Fibroblast of mammary gland (primary cell): ENCODE results near the gene MICAL2.

ENCODE experiments used
- DNase-seq: peaks from one replicate; pipeline ENCODE4 v3.0.0-alpha.2; 2010; ENCODE audit warnings: low read depth
- H3K4me3 ChIP-seq: 2 replicates; pipeline ENCODE4 v1.5.1; 2011; ENCODE audit warnings: low read depth, mild to moderate bottlenecking, low read length, moderate library complexity; ENCODE audit not compliant: control insufficient read depth
- TF ChIP-seq, protein P1 (sequence below): conservative IDR thresholded peaks from 2 replicates; pipeline ENCODE4 v1.5.1; 2011; ENCODE audit warnings: low read depth, low read length, inconsistent platforms; ENCODE audit not compliant: control insufficient read depth, insufficient read depth

MICAL2 gene

DNA sequence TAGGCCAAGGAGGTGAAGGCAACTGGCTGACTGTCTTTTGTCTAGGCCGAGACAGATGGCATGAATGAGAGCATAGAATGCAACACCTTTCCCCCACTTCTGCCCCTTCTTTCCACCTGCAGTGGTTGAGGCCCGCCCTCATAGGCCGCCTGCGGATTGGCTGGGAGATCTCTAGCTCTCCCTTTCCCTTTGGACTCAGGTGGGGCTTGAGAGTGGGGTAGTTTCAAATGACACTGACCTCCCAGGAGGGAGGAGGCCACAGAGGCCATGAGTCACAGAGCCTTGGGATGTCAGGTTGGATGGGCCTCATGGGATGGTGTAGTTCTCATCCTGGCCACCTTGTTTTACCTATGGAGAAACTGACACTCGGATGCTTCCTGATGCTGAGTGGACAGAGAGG, 9.1 kb downstream of the MICAL2 start:
- TF ChIP-seq, protein P1, sequence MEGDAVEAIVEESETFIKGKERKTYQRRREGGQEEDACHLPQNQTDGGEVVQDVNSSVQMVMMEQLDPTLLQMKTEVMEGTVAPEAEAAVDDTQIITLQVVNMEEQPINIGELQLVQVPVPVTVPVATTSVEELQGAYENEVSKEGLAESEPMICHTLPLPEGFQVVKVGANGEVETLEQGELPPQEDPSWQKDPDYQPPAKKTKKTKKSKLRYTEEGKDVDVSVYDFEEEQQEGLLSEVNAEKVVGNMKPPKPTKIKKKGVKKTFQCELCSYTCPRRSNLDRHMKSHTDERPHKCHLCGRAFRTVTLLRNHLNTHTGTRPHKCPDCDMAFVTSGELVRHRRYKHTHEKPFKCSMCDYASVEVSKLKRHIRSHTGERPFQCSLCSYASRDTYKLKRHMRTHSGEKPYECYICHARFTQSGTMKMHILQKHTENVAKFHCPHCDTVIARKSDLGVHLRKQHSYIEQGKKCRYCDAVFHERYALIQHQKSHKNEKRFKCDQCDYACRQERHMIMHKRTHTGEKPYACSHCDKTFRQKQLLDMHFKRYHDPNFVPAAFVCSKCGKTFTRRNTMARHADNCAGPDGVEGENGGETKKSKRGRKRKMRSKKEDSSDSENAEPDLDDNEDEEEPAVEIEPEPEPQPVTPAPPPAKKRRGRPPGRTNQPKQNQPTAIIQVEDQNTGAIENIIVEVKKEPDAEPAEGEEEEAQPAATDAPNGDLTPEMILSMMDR = no peak

DNA sequence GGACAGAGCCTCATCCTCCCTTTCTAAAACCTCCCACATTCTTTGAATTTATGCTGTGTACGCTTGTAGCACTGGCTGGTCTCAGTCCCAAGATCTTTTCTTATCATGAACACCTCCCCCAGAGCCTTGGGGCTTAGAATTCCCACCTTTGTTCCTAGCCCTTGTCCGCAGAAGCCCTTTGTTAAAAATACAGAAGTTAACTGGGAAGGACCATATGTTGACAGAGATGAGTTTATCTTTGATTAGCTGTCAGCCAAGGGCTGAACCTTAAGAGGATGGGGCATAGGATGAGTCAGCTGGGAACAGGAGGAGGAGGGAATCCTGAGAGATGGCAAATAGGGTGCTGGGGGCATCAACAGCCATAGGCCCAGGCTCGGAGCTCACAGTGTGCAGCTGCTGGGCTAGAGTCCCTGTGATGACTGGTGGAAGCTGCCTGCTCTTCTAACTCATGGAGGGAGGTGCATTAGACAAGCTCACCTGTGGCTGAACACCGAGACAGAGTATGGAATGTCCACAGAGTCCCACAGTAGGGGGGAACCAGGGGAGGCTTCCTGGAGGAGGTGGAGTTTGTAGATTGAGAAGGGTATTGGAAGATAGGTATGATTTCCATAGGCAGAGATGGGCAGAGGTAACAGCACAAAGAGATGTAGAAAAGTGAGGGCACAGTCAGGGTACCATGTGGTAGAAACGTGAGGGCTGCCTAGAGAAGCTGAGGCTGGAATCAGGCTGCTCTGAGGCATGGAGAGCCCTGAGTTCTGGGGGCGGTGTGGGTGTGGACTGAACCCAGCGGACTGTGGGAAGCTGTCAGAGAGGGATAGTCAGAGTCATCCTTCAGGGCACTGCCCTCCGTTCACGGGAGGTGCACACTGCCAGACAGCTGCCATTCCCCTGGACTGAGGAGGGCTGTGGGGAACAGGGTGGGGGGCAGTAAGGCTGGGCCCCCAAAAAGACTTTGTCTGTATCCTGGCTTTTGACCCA, 9.9 kb downstream of the MICAL2 start:
- H3K4me3 ChIP-seq = no peak overlapping the region
- DNase-seq = peak; percentile 53
- TF ChIP-seq, protein P1 = no peak

More for the DNA sequence above, 9.1 kb downstream of the MICAL2 start:
- no peak for DNase-seq
- H3K4me3 ChIP-seq = no peak overlapping the region

DNA sequence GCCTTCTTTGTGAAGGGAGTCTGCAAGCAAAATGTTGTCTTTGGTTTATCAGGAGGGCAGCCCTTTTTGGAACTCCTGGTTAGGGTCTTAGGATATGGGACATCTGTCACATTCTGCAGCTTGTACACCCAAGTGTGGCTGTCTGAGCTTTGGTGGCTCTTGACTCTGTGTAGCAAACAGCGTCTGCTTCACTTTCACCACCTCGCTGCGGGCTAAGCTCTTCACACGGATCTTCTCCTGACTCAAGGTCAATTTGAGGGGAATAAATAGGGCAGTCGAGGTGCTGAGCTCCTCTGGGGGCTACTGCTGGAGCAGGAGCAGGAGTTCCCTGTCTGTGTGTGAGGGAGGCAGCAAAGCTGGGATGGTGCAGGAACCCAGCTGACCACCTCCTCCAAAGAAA, 10.6 kb downstream of the MICAL2 start:
- TF ChIP-seq, protein P1 = no peak
- H3K4me3 ChIP-seq = no peak overlapping the region
- no peak for DNase-seq

DNA sequence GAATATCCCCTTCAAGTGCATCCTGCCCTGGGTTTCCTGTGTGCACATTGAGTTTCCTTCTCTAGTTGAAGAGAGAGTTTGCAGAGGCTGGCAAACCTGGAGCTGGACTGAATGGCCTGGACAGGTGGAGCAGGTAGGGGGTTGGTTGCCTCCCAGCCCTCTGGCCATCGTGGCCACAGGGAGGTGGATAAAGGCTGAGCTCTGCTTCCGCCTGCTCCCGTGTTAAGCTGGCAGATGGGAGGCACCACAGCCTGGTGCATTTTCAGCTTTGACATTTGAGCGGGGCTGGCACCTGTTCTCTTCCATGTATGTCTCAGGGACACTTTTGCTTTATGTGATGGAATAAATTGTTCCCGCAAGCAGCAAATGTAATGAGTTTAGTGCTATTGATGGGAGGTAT, 11.1 kb downstream of the MICAL2 start:
- TF ChIP-seq, protein P1 = no peak
- no peak for DNase-seq
- H3K4me3 ChIP-seq = no peak overlapping the region

DNA sequence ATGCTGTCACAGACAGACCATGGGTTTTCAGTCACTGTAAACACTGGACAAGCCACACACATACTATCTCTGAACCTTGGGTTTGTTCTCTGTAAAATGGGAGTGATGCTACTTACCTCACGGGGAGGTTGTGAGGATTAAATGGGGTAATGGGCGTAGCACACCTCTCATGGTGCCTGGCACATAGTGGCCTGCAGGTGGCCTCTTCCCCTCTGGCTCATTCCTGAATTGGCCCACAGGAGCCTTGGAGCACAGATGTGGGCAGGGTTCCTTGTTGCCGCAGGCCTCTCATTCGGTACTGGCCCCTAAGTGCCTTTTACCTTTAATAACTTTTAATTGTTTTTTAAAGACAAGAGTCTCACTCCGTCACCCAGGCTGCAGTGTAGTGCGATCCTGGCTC, 11.7 kb downstream of the MICAL2 start:
- TF ChIP-seq, protein P1 = peak; percentile 38
- no peak for DNase-seq

DNA sequence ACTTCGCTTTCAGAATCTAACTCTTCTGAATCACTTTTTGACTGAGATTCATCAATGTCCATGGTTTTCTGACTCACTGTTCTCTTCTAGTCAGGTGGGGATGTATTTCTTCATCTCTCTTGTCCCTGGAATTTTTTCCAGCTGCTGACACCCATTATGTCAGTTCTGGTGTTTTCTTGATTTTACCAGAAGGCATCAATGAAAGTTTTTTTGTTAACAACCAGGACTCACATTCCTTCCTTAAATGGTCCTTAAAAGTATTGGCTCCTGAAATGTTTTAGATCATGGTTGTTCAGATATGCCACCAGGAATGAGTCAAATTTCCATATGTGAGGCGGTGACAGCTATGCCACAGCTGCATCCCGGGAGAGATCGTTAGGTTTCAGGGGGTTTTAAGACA, 12.9 kb downstream of the MICAL2 start:
- TF ChIP-seq, protein P1 = no peak
- DNase-seq = peak; percentile 90
- H3K4me3 ChIP-seq = no peak overlapping the region

More for the DNA sequence above, 11.7 kb downstream of the MICAL2 start:
- no peak overlapping the region for H3K4me3 ChIP-seq

DNA sequence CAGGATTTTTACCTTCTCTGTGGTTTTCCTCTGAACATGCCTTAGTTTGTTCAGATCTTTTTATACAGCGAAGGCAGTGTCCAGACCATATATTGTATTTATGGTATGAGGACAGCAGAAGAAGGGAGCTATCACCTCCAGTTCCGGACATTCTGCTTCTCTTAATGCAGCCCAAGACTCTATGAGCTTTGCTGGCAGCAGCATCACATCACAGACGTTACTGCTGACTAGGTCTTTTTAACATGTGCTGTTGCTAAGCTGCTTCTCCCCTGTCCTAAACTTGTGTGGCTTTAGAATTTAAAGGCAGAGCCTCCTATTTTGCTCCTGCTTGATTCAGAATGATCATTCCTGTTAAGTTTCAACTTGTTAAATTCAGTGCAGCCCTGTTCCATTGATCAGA, 13.4 kb downstream of the MICAL2 start:
- DNase-seq = peak; percentile 73
- no peak overlapping the region for H3K4me3 ChIP-seq
- TF ChIP-seq, protein P1 = no peak
